SJCRH30 (cell line): ENCODE results near the gene POLA1. TPM values are rescaled to one million over a fixed set of nuclear protein-coding genes. Genes with fewer than 3 reads are reported as not detected.
A peak's percentile ranks its signal among the peaks of the same experiment; 100 is the strongest.
"Not testable (repeated sequence)": the region's sequence is repeated elsewhere in the genome, so short reads cannot be mapped to it uniquely, and the experiment has no call there.

ENCODE experiments used
- DNase-seq, 2 experiments: peaks; one replicate each; pipeline ENCODE4 v3.0.0-alpha.2; 2015 to 2020
- H3K27ac ChIP-seq: fragments of 250-450 bp; sonication (Bioruptor Pico); 2 replicates; pipeline ENCODE4 v1.5.1; 2020; ENCODE audit warnings: mild to moderate bottlenecking, moderate library complexity
- H3K27me3 ChIP-seq: fragments of 250-450 bp; sonication (Bioruptor Pico); 2 replicates; pipeline ENCODE4 v1.5.1; 2020; ENCODE audit warnings: mild to moderate bottlenecking, moderate library complexity
- H3K36me3 ChIP-seq: fragments of 250-450 bp; sonication (Bioruptor Pico); 2 replicates; pipeline ENCODE4 v1.5.1; 2020; ENCODE audit warnings: mild to moderate bottlenecking, moderate library complexity
- H3K4me1 ChIP-seq: fragments of 250-450 bp; sonication (Bioruptor Pico); 2 replicates; pipeline ENCODE4 v1.5.1; 2020; ENCODE audit warnings: mild to moderate bottlenecking, moderate library complexity
- H3K4me3 ChIP-seq: fragments of 250-450 bp; sonication (Bioruptor Pico); 2 replicates; pipeline ENCODE4 v1.5.1; 2020; ENCODE audit warnings: mild to moderate bottlenecking, moderate library complexity
- H3K9me3 ChIP-seq: fragments of 250-450 bp; sonication (Bioruptor Pico); replicated peaks from 2 replicates; pipeline ENCODE4 v1.5.1; 2020; ENCODE audit warnings: mild to moderate bottlenecking, moderate library complexity
- total RNA-seq: library from RNA; depleted of rRNA; stranded (reverse); fragments of >200 nt; shearing (Covaris generic); gene quantifications from 2 replicates; pipeline ENCODE4 v1.2.3, GENCODE V29; 2014

The POLA1 gene
- total RNA-seq, 1 experiment from 2014 or later: 61.2 TPM

DNA sequence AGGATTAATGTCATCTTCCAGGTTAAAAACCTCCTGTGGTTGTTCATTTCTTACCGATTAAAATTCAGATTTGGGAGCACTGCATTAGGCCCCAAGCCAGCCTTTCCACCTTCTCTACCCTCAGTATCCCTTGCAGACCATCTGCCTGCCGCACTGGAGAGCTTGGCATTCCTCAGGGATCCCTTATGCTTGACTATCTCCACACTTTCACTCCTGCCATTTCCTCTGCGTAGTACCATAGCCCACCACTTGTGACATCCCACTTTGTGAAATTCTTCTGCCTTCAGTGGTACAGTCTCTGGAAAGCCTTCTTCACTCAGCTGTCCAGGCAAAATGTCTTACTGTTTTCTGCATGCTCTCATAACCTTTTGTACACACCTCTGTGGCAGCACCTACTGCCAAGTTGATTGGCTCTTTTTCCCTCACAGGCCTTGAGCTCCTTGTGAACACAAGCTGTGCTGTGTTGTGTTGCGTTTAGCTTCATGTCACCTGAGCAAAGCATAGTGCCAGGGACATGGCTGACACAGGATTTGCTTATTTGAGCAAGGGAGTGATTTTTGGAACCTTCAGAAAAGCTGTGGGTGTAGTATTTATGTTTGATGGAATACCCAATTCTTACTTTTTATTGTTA, 165.6 kb downstream of the POLA1 start:
- peaks cover 8% of the 10 kb centered on the region for H3K36me3 ChIP-seq
- no peak for DNase-seq

DNA sequence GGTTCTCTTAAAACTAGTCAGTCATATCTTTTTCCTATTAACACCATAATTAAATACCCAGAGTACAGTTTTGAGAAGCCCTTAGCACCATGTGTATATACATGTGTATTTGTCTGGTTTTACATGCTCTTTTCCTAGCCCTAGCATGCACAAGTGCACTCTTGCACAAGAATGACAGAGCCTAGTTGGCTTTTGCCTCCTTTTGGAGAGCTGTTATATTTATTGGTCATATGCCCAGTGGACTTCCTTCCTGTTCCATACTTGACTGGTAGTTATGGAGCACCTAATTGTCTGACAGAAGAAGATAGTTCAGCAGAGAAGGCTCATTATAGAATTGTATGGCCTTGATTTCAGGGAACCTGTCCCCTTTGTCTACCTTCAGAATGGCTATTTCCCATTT, 166.4 kb downstream of the POLA1 start:
- Histone ChIP-seq H3K36me3 (peaks cover 7% of the 10 kb centered on the region), H3K27me3 (no peaks in the 10 kb centered on the region), H3K9me3 (no peaks in the 10 kb centered on the region), H3K27ac (no peak overlapping the region), H3K4me1 (no peaks in the 10 kb centered on the region), H3K4me3 (no peak overlapping the region)
- DNase-seq: no peak

More for the DNA sequence above, 165.6 kb downstream of the POLA1 start:
- Histone ChIP-seq H3K4me3 (no peak overlapping the region), H3K9me3 (no peaks in the 10 kb centered on the region), H3K27me3 (no peaks in the 10 kb centered on the region), H3K27ac (no peak overlapping the region), H3K4me1 (no peaks in the 10 kb centered on the region)

DNA sequence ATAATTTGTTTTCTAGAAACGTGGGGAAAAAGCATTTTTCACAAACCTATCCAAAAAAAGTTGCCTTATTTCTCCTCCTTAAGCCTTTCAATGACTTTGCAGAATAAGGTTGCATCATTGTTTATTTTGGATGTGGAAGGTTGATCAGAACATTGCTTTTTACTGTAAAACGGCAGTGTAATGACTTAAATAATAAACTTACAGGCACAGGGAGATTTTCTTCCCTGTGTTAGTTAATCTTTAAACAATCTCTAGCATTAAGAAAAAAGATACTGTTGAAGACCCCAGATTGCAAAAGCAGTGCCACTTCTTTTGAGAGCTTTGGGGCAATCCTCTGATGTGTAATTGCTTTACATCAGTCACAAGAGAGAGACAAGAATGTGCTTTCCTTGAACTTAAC, 168.6 kb downstream of the POLA1 start:
- no peaks in the 10 kb centered on the region for H3K9me3 ChIP-seq
- no peak for DNase-seq
- no peaks in the 10 kb centered on the region for H3K27me3 ChIP-seq
- H3K27ac ChIP-seq: no peak overlapping the region
- peaks cover 5% of the 10 kb centered on the region for H3K36me3 ChIP-seq
- H3K4me3 ChIP-seq: no peak overlapping the region
- no peaks in the 10 kb centered on the region for H3K4me1 ChIP-seq

DNA sequence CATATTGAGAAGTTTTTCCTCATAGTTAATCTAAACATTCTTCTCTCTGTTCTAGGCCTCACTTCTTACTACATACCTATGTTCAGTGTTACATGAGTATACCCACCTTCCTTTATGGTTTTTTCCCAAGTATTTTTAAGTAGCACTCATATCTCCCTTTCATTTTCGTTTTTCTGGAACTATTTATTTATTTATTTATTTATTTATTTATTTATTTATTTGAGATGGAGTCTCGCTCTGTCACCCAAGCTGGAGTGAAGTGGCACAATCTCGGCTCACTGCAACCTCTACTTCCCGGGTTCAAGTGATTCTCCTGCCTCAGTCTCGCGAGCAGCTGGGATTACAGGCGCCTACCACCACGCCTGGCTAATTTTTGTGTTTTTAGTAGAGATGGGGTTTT, 170.1 kb downstream of the POLA1 start:
- H3K27me3 ChIP-seq, H3K4me3 ChIP-seq, H3K9me3 ChIP-seq, DNase-seq, H3K4me1 ChIP-seq, H3K27ac ChIP-seq: not testable (repeated sequence)
- H3K36me3 ChIP-seq: peaks cover 10% of the 10 kb centered on the region

DNA sequence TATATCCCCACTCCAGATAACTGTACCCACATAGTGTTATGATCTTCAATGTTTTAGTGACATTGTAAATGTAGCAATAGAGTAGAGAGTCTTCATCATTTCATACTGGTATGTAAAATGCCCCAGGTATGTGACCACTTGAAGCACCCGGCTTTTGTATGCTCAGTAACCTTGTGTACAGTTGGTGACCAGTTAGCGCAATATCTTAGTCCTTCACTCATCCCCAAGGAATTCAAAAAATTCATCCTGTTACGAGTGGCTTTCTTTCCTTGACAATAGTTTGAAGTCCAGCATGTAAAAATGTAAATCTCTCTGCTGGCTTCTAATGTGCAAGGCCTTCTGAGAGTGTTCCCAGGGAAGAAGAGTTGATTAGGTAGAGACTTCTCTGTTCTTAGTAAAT, 176.4 kb downstream of the POLA1 start:
- Histone ChIP-seq H3K9me3 (no peaks in the 10 kb centered on the region), H3K27ac (no peak overlapping the region), H3K4me3 (no peak overlapping the region), H3K27me3 (no peaks in the 10 kb centered on the region), H3K4me1 (no peaks in the 10 kb centered on the region), H3K36me3 (peaks cover 6% of the 10 kb centered on the region)
- DNase-seq: no peak

DNA sequence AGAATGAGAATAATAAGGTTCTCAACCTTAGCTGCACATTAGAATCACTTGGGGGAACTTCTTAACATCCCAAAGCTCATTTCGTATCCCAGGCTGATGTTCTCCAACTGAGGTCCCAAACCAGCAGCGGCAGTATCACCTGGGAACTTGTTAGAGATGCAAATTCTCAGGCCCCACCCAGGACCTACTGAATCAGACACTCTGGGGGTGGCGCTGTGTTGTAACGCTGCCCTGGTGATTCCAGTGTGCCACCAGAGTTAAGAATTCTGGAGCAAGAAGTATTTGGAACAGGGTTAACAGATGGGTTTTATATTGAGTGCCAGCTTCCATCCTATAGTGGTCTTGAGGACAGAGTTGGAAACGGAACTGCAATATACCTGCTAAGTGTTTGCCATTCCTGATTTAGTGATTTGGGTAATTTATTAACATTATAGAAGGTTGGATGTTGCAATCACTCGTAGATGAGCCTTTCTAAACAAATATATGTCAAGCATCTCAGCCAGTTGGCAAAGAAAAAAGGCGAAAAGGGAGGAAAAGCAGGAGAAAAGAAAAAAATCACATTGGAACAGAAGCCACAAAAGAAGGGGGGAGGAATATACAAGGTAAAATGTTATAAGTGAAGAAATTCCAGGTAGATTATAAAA, 181.0 kb downstream of the POLA1 start:
- no peak for DNase-seq
- Histone ChIP-seq H3K9me3 (no peaks in the 10 kb centered on the region), H3K4me3 (no peak overlapping the region), H3K36me3 (no peaks in the 10 kb centered on the region), H3K27ac (no peak overlapping the region), H3K4me1 (no peaks in the 10 kb centered on the region), H3K27me3 (no peaks in the 10 kb centered on the region)

DNA sequence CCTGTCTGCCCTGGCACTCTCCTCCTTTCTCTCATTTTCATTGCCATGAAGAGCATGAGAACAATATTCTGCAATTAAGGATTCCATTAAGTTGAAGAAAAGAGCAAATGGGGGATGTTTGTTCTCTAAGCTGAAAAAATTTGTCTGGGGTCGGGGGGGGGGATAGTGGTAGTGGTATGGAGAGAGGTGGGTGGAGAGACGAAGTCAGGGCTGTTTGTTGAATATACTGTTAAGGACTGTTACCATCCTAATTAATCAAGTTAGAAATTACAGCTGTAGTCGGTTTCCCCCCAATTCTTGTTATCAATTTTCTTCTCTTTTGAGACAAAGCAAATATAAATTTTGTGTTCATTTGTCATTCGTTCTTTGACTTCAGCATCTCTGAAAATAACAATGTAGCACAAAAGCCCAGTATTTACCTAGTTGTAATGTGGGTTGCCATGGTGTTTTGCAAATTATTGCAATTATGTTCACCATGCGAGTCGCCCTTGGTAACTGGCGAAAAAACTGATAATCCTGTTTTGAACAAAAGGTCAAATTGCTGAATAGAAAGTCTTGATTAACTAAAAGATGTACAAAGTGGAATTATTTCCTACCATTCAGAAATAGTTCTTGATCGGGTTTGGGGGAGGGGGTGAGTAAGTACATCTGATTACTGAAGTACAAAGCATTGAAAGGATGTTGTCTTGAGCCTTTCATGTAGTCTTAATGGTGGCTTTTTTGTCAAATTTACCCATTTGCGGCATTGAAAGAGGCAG, 183.0 kb downstream of the POLA1 start:
- DNase-seq: no peak
- Histone ChIP-seq H3K4me1 (no peaks in the 10 kb centered on the region), H3K27ac (no peak overlapping the region), H3K4me3 (no peak overlapping the region), H3K9me3 (no peaks in the 10 kb centered on the region), H3K36me3 (no peaks in the 10 kb centered on the region), H3K27me3 (no peaks in the 10 kb centered on the region)

DNA sequence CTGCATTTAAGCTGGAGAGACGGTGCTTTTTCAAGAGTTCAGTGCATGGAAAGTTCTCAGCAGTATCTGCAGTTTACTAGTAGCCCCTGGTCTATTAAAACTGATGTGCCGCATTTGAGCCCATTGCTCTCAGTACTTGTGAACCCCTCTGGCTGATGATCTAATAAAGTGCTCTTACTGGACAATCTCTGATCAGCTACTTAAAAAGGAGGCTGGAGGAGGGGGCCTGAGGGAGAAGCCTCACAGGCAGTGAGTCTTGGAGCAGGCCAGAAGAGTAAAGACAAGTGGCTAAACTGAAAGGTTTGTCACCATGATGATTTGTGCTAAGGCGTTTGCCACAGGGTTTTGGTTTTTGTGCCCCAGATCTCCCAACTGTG, 183.6 kb downstream of the POLA1 start:
- Histone ChIP-seq H3K9me3 (no peaks in the 10 kb centered on the region), H3K4me1 (no peaks in the 10 kb centered on the region), H3K27ac (no peak overlapping the region), H3K27me3 (no peaks in the 10 kb centered on the region), H3K36me3 (no peaks in the 10 kb centered on the region), H3K4me3 (no peak overlapping the region)
- DNase-seq: no peak

DNA sequence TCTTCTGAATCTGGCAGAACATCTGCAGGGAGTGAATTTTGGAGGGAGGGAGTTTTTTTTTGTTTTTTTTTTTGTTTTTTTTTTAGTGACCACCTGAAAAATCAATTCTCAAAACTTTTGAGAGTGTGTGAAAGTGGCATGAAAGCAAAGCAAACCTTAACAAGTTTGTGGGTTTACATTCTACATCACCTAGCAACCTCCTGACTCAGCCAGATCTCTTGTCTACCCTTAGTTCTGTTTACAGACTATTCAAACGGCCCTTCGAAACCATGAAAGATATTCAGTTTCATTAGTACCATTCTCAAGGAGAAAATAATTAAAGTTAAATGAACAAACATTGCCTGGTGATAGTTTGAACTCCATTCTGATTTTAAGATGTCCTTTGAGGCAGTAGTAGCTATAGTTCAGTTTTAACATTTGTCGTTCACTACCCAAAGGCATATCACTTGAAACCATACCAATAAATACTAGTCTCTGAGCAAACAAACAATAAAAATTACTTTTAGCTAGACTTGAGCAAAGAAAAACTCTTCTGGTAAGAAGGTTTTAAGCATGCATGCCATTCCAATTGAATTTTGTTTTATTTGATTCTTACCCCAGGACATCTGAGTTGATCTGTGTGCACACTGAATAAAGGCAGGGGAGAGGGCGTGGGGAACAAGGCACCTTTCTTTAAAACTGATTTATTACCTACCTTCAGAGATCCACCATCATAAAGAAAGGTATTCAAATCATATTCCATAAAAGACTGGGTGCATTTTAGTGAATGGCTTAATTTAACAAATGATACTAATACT, 184.3 kb downstream of the POLA1 start:
- no peak for DNase-seq
- H3K4me3 ChIP-seq: no peak overlapping the region
- no peaks in the 10 kb centered on the region for H3K27me3 ChIP-seq
- no peaks in the 10 kb centered on the region for H3K4me1 ChIP-seq
- H3K9me3 ChIP-seq: no peaks in the 10 kb centered on the region
- no peaks in the 10 kb centered on the region for H3K36me3 ChIP-seq
- H3K27ac ChIP-seq: no peak overlapping the region

DNA sequence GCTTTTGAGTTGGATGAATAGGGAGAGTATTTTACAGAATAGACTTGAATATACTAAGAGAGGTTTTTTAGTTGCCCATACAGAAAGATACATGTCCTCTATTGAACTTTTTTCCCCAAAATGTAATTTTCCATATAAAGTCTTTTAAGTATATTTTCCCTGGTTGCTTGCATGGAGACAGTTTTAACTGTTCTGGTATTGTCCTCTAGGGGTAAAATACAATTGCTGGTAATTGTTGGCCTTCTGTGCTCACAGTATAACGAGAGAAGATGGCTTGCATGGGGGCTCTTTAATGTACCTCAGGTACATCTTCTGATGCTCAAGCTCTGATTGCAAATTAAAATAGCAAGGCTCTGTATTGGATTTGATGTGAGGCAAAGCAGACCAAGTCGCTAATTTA, 186.0 kb downstream of the POLA1 start:
- H3K27ac ChIP-seq: no peak overlapping the region
- H3K4me3 ChIP-seq: no peak overlapping the region
- H3K4me1 ChIP-seq: no peaks in the 10 kb centered on the region
- no peak for DNase-seq
- H3K9me3 ChIP-seq: no peaks in the 10 kb centered on the region
- H3K36me3 ChIP-seq: no peaks in the 10 kb centered on the region
- no peaks in the 10 kb centered on the region for H3K27me3 ChIP-seq

DNA sequence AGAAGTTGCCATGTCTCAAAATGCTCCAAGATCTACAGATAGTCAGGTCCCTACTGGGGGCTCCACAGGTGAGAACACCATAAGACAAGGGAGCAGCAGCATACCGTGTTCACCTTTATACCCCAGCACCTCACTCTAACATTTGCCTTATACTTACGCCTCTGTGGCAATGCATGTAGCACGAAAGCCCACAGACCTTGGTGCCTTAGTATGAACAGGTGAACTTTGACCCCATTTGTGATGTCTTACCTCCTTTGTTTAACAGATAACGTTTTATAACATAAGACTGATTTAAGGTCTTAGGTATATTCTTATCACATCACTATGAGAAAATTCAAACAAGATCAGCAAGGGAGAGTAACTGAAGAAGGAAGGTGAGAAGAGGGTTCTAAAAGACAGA, 193.2 kb downstream of the POLA1 start:
- DNase-seq: no peak
- no peaks in the 10 kb centered on the region for H3K9me3 ChIP-seq
- no peaks in the 10 kb centered on the region for H3K27me3 ChIP-seq
- peaks cover 6% of the 10 kb centered on the region for H3K36me3 ChIP-seq
- no peak overlapping the region for H3K27ac ChIP-seq
- no peaks in the 10 kb centered on the region for H3K4me1 ChIP-seq
- H3K4me3 ChIP-seq: no peak overlapping the region

DNA sequence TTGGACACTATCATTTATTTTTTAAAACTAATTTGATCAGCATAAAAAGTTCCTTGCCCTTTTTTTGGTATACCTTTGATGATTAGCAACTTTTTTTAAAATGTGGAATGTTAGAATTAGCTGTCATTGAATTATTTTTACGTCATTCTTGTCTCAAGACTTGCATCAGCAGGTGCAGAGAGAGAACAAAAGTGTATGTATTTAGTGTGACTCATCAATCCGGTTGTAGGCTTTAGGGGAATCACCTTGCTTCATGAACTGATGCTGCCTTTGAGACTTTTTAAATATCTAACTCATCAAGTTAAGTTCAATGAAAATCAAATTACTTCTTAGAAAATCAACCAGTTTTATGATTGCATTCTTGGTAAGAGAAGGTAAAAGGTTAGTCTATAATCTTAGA, 197.0 kb downstream of the POLA1 start:
- no peak for DNase-seq
- Histone ChIP-seq H3K27ac (no peak overlapping the region), H3K27me3 (no peaks in the 10 kb centered on the region), H3K4me3 (no peak overlapping the region), H3K4me1 (no peaks in the 10 kb centered on the region), H3K9me3 (0 out of 2 replicates have a peak, but pooled peaks cover 3% of the 10 kb centered on the region), H3K36me3 (peaks cover 24% of the 10 kb centered on the region)

DNA sequence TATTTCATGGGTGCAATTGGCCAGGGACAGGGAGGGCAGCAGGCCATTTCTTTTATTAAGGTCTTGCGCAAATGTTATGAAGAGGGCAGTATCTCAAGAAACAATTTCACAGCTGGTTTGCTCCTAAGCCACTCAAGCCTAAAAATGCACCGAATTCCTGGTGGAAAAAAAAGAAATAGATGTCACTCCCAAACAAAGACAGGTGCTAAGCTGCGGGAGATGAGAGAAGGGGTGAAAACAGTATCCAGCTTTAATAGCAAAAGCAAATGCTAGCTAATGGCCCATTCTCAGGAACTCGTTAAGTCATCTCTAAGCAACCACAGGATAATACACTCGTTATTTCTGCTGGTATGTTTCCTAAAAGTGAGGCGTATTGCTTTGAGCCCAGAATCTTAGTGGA, 205.7 kb downstream of the POLA1 start:
- Histone ChIP-seq H3K27ac (no peak overlapping the region), H3K9me3 (no peaks in the 10 kb centered on the region)
- peak; percentile 1 to 14 for DNase-seq

DNA sequence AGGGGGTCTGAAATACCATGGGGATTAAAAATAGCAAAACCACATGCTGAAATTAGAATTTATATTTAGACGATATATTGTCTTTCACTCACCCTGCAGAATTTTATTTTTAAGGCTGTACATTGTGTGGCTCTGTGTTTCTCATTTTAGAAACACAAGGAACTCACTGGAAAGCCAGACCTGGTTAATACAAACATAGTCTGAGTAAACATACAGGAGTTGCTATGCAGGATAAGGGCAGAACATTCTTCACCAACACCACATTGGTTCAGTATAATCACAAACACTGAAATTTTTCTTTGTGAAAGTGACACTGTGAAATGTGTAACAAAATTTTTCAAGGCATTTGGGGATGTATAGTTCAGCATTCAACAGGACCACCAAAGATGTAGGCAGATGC, 206.5 kb downstream of the POLA1 start:
- Histone ChIP-seq H3K4me3 (no peak overlapping the region), H3K27ac (no peak overlapping the region), H3K9me3 (no peaks in the 10 kb centered on the region), H3K36me3 (peaks cover 6% of the 10 kb centered on the region; the same call in 1 of the 2 replicates), H3K27me3 (no peaks in the 10 kb centered on the region), H3K4me1 (no peaks in the 10 kb centered on the region)
- DNase-seq: no peak

More for the DNA sequence above, 205.7 kb downstream of the POLA1 start:
- Histone ChIP-seq H3K27me3 (no peaks in the 10 kb centered on the region), H3K4me1 (no peaks in the 10 kb centered on the region), H3K4me3 (no peak overlapping the region), H3K36me3 (peaks cover 8% of the 10 kb centered on the region; the same call in 1 of the 2 replicates)

DNA sequence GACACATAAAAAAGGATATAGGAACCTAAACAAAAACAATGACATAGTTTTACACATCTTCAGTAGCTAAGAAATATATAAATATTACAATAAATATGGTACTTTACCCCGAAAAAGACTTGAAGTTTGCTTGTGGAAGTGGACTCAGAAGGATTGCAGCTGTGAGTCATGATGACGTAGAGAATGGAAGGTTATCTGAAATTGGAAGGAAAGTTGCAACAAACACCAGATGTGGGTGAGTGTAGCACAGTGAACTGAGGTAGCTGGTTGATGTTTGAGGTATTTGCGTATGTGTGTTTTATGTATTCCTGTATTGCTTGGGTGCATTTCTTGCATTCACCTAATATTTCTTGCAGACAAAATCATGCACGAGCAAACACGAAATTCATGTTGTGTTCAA, 209.1 kb downstream of the POLA1 start:
- Histone ChIP-seq H3K36me3 (peaks cover 3% of the 10 kb centered on the region; the same call in 1 of the 2 replicates), H3K4me3 (no peak overlapping the region), H3K9me3 (no peaks in the 10 kb centered on the region), H3K27me3 (no peaks in the 10 kb centered on the region), H3K27ac (no peak overlapping the region), H3K4me1 (no peaks in the 10 kb centered on the region)
- no peak for DNase-seq
